Fibroblast of skin of right biceps (primary cell): ENCODE measurements around the gene IRF4.
A peak's percentile ranks its signal among the peaks of the same experiment; 100 is the strongest.

Experiments
- DNase-seq: peaks from one replicate; pipeline ENCODE4 v3.0.0-alpha.2; 2013

IRF4 gene

DNA sequence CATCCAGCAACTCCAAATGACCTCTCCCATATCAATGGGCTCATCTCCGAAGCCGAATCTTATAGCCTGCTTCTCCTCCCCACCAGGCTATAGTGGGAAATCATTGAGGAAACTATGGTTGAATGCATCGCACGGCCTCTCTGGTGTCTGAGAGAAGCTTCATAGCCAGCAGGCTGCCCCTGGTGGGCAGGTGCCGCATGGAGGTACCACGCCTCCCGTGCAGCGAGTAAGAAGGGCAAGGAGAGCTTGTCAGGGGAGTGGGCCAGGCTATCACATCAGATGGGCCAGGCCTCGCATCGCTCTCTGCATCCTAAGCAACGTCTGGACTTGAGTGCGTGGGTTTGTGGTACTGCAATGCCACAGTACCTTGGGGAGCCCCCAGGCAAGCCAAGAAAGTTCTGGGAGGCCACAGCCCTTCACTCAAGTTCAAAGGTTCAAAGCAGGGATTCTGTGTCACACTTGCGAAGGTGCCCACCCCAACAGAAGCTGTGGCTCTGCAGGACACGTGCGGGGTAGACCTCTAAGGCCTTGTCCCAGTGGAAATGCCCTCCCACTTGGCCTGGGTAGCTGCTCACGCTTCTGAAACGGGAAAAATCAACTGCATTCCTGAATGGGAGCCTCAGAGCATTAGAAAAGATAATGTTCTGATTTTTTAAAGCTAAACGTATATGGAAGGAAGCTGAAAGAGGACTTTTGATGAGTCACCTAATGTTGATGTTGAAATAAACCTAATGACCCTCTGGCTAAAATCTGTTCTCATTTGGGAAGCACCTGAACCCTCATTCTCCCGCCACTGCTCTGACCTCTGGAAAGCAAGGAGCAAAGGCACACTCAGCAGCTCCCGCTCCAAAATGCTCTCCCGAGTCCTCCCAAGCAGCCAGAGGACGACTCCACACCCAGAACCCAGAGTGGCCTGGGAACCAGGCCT lies 8.4 kb upstream of the IRF4 start:
- no peak for DNase-seq

DNA sequence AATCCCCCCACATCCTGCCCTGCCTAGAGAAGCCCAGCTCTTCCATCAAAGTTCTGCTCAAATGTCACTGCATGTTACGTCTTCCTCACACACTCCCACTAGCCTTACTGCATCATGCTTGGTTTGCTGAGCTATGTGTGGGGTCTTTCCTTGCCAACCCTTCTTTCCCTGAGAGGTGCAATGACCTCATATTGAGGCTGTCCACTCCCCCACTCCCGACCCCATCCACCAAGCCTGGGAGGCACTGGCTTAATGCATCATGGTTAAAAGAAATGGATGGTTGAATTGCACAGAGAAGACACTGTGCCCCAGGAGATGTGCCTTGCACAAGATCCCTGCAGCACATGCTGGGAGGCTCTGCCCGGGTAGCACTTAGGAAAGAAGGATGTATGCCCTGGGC lies 7.7 kb upstream of the IRF4 start:
- DNase-seq = no peak

DNA sequence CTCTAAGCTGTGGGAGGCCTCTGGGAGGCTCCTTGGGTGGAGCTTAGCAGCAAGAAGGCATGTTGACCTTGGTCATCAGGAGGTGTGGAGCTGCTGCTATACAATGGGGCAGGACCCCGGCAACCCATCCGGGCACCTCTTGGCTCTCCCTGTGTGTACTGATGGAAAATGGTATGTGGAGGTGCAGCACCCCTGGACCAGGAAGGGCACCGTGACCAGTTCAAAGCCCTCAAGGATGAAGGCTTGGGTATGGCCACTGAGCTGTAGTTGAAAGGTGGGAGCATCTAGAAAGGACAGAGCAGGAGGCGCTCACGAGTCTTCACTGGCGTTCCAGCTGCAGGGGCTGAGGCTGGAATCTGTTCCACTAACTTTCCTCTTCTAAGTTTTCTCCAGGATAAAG lies 6.7 kb upstream of the IRF4 start:
- no peak for DNase-seq

DNA sequence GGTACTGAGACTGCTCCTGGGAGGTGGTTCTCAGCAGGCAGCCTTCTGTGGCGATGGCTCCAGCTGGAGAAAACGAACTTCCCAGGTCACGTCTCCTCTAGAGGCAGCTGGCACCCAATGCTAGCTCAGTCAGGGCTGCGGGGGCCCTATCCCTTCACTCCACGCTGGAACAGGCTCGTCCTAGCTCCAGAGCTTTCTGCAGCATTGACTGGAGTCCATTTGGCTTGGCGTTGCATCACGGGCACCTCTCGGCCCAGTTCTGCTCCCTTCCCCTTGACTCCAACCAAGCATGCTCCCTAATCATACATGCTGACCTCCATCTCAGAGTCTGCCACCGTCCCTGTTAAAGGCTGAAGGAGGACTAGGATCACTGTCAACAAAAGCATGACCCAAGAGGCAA lies 5.9 kb upstream of the IRF4 start:
- DNase-seq = no peak

DNA sequence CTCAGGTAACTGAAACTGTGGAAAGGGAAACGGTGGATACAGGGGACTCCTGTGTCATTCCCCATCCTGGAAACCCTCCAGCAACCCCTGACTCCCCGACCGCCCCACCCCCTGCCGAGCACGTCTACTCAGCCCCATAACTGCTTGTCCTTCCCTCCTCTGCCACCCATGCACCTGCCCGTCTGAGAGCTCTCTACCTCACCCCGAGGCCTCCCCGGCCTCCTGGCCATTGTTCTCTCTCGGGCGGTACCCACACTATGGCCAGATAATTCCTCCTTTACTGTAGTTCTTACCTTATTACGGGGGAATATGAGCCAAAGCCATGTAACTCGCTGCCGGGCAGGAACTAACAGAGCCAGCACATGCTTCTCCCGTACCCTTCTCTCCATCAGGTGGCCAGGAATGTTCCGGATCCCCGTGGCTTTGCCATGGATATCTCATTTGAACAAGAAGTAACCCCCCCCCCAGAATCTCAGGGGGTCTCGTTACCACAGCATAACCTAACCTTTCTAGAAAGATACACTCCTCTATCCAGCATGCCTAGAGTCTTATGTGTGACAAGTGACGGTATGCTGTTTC lies 4.8 kb upstream of the IRF4 start:
- no peak for DNase-seq

DNA sequence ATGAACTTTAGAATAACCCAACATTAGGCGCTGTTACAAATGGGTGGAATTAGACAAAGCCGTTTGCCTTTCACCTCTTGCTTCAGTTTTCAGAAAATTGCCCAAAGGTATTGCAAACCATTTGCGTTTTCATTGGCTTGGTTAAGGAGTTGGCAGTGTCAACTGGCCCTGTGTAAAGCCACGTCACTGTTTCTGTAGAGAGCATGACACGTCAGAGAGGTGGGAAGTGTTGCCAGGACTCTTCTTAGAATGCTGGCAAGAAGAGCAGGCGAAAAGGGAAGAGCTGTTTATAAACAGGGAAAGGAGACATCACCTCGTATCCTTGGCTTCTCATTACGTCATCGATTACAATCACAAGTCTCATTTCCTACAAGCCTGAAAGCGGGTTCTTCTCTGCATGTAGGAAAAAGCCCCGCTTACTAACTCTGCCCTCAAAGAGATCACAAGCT lies 4.2 kb upstream of the IRF4 start:
- no peak for DNase-seq

- DNase-seq = no peak
Measured at GRCh38 chr6:388202-388903, 3.2 kb upstream of the IRF4 start.

- no peak for DNase-seq
Measured at GRCh38 chr6:389143-389542, 2.4 kb upstream of the IRF4 start.

GRCh38 chr6:389622-390021 lies 1.9 kb upstream of the IRF4 start:
- DNase-seq = no peak

DNA sequence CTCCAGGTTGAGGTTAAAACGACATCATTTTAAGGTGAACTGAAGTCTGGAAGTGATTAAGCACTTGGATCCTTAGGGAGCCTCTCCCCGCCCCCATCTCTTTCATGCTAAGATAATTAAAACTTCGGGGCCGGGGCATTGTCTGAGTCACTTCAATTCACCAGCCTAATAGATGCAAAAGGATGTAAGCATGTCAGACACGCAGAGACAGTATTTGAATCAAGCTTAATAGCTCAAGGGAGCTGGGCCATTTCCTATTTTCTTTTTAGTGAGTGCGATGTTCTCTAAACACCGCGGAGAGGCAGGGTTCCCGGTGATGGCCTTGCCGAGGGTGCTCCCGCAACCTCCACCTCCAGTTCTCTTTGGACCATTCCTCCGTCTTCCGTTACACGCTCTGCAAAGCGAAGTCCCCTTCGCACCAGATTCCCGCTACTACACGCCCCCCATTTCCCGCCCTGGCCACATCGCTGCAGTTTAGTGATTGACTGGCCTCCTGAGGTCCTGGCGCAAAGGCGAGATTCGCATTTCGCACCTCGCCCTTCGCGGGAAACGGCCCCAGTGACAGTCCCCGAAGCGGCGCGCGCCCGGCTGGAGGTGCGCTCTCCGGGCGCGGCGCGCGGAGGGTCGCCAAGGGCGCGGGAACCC lies 516 bp upstream of the IRF4 start:
- DNase-seq = peak; percentile 58

GRCh38 chr6:392441-393390 lies 1.2 kb downstream of the IRF4 start:
- no peak for DNase-seq

- no peak for DNase-seq
Measured at GRCh38 chr6:393391-394221, 2.1 kb downstream of the IRF4 start.

GRCh38 chr6:394641-395289 lies 3.2 kb downstream of the IRF4 start:
- DNase-seq = no peak

GRCh38 chr6:395432-396125 lies 4.0 kb downstream of the IRF4 start:
- DNase-seq = no peak

DNA sequence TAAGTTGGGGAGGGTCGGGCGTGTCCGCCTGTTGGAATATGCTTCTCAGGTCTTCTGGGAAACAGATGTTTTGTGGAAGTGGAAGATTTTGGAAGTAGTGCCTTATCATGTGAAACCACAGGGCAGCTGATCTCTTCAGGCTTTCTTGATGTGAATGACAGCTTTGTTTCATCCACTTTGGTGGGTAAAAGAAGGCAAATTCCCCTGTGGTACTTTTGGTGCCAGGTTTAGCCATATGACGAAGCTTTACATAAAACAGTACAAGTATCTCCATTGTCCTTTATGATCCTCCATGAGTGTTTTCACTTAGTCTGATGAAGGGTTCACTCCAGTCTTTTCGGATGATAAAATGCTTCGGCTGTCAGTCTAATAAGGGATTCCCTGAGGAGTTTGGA lies 4.6 kb downstream of the IRF4 start:
- no peak for DNase-seq

- no peak for DNase-seq
Measured at GRCh38 chr6:397056-397455, 5.5 kb downstream of the IRF4 start.

GRCh38 chr6:397604-398003 lies 6.1 kb downstream of the IRF4 start:
- DNase-seq = no peak

GRCh38 chr6:398065-398464 lies 6.5 kb downstream of the IRF4 start:
- DNase-seq = no peak

DNA sequence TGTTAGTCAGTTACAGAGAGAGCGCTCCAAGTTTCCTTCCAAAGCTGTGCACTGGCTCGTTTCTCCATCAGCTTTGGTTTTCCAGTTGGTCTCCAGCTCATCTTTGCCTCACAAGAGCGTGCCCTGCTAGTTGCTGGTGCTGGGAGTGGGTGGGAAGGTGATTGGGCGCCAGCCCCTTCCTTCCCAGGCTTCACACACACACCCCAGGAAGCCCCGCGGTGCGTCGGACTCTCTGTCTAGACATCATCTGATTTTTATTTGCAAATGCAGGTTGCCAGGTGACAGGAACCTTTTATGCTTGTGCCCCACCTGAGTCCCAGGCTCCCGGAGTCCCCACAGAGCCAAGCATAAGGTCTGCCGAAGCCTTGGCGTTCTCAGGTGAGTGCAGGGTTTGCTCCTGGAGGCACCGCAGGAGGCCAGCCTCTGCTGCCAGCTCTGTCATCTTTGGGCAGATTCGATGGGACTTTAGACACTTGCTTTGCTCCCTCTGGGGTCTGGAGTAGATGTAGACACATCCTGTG lies 7.1 kb downstream of the IRF4 start:
- DNase-seq = no peak
